KMS-11 (cell line): ENCODE results near the gene ATP6V1F.

ENCODE experiments used
- H2AFZ ChIP-seq: fragments of 200-600 bp; sonication (generic); 2 replicates; pipeline ENCODE4 v1.6.1; 2016; ENCODE audit warnings: antibody characterized with exemption, mixed run types, low read depth
- H3K27ac ChIP-seq: fragments of 200-600 bp; sonication (generic); 2 replicates; pipeline ENCODE4 v1.6.1; 2016; ENCODE audit warnings: mild to moderate bottlenecking, mixed run types
- H3K27me3 ChIP-seq: fragments of 200-600 bp; sonication (generic); 2 replicates; pipeline ENCODE4 v1.6.1; 2017; ENCODE audit warnings: mild to moderate bottlenecking, low read depth, mixed run types, moderate library complexity; ENCODE audit not compliant: insufficient read depth
- H3K36me3 ChIP-seq: fragments of 200-600 bp; sonication (generic); 2 replicates; pipeline ENCODE4 v1.6.1; 2017; ENCODE audit warnings: mild to moderate bottlenecking, mixed run types; ENCODE audit not compliant: insufficient read depth
- H3K4me1 ChIP-seq: fragments of 200-600 bp; sonication (generic); 2 replicates; pipeline ENCODE4 v1.6.1; 2016; ENCODE audit warnings: mild to moderate bottlenecking, low read depth, mixed run types; ENCODE audit not compliant: poor library complexity, severe bottlenecking
- H3K4me2 ChIP-seq: fragments of 200-600 bp; sonication (generic); 2 replicates; pipeline ENCODE4 v1.7.0; 2016; ENCODE audit warnings: mild to moderate bottlenecking, mixed run types
- H3K4me3 ChIP-seq: fragments of 200-600 bp; sonication (generic); IDR thresholded peaks from 2 replicates; pipeline ENCODE4 v1.6.1; 2017; ENCODE audit warnings: low read depth, low read length, mixed read lengths; ENCODE audit not compliant: insufficient read depth
- H3K79me2 ChIP-seq: fragments of 200-600 bp; sonication (generic); 2 replicates; pipeline ENCODE4 v1.6.1; 2016; ENCODE audit warnings: low read depth, mixed run types; ENCODE audit not compliant: insufficient read depth
- H3K9ac ChIP-seq: fragments of 200-600 bp; sonication (generic); 2 replicates; pipeline ENCODE4 v1.6.1; 2016; ENCODE audit warnings: mild to moderate bottlenecking, mixed run types
- H4K20me1 ChIP-seq: fragments of 200-600 bp; sonication (generic); 2 replicates; pipeline ENCODE4 v1.6.1; 2016; ENCODE audit warnings: mild to moderate bottlenecking, mixed run types; ENCODE audit not compliant: insufficient read depth
- TF ChIP-seq, protein P1 (sequence below): fragments of 200-600 bp; sonication (generic); conservative IDR thresholded peaks from 2 replicates; pipeline ENCODE4 v1.6.1; 2017; ENCODE audit warnings: low read depth, mild to moderate bottlenecking, antibody characterized with exemption, low read length, moderate library complexity, mixed read lengths

The ATP6V1F gene

DNA sequence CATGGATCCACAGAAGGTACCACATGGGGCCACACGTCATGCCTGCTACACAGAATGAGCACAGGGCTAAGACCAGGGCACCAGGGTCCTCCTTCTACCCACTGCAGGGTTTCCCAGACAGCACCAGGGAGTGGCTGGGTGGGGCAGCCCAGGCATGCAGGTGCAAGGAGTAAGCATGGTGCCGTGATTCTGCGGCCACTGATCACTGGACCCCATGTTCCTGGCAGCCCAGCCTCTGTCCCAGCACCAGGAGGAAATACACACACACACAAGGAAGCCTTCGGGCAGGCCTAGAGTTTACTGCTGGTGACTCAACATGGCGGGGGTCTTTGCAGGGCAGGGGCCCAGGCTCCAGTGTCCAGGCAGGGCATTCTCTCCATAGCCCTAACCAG lies 13.9 kb downstream of the ATP6V1F start:
- TF ChIP-seq, protein P1, sequence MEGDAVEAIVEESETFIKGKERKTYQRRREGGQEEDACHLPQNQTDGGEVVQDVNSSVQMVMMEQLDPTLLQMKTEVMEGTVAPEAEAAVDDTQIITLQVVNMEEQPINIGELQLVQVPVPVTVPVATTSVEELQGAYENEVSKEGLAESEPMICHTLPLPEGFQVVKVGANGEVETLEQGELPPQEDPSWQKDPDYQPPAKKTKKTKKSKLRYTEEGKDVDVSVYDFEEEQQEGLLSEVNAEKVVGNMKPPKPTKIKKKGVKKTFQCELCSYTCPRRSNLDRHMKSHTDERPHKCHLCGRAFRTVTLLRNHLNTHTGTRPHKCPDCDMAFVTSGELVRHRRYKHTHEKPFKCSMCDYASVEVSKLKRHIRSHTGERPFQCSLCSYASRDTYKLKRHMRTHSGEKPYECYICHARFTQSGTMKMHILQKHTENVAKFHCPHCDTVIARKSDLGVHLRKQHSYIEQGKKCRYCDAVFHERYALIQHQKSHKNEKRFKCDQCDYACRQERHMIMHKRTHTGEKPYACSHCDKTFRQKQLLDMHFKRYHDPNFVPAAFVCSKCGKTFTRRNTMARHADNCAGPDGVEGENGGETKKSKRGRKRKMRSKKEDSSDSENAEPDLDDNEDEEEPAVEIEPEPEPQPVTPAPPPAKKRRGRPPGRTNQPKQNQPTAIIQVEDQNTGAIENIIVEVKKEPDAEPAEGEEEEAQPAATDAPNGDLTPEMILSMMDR: no peak
- no peak overlapping the region for H3K9ac ChIP-seq
- H3K79me2 ChIP-seq: no peaks in the 10 kb centered on the region
- no peak overlapping the region for H2AFZ ChIP-seq
- H3K4me1 ChIP-seq: no peaks in the 10 kb centered on the region
- no peaks in the 10 kb centered on the region for H3K27me3 ChIP-seq
- no peaks in the 10 kb centered on the region for H4K20me1 ChIP-seq
- no peak overlapping the region for H3K4me2 ChIP-seq
- H3K4me3 ChIP-seq: no peak overlapping the region
- no peaks in the 10 kb centered on the region for H3K36me3 ChIP-seq
- no peak overlapping the region for H3K27ac ChIP-seq

- no peak overlapping the region for H3K4me2 ChIP-seq
- H3K79me2 ChIP-seq: no peaks in the 10 kb centered on the region
- H3K9ac ChIP-seq: no peak overlapping the region
- H3K36me3 ChIP-seq: no peaks in the 10 kb centered on the region
- no peak overlapping the region for H3K27ac ChIP-seq
- no peak overlapping the region for H2AFZ ChIP-seq
- no peak overlapping the region for H3K4me3 ChIP-seq
- TF ChIP-seq, protein P1: no peak
- no peaks in the 10 kb centered on the region for H3K27me3 ChIP-seq
- no peaks in the 10 kb centered on the region for H3K4me1 ChIP-seq
- no peaks in the 10 kb centered on the region for H4K20me1 ChIP-seq
Measured at GRCh38 chr7:128876978-128877755, 14.5 kb downstream of the ATP6V1F start.

DNA sequence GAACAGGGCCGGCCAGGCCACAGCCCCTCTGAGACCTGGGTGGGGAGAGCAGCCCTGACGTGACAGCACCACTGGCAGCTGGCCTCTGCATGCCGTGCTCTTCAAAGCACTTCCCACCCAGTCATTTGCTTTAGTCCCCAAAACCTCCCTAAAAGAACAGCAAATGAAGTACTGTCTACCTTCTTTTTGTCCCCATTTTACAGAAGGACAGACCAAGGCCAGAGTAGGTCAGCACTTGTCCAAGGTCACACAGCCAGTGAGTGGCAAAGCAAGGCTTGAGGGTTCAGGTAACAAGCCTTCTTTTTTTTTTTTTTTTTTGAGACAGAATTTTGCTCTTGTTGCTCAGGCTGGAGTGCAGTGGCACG lies 15.1 kb downstream of the ATP6V1F start:
- H3K4me1 ChIP-seq: no peaks in the 10 kb centered on the region
- no peak overlapping the region for H3K9ac ChIP-seq
- no peaks in the 10 kb centered on the region for H4K20me1 ChIP-seq
- no peak overlapping the region for H3K4me3 ChIP-seq
- H3K27me3 ChIP-seq: no peaks in the 10 kb centered on the region
- H2AFZ ChIP-seq: no peak overlapping the region
- no peaks in the 10 kb centered on the region for H3K79me2 ChIP-seq
- H3K36me3 ChIP-seq: no peaks in the 10 kb centered on the region
- TF ChIP-seq, protein P1: no peak
- H3K4me2 ChIP-seq: no peak overlapping the region
- no peak overlapping the region for H3K27ac ChIP-seq

DNA sequence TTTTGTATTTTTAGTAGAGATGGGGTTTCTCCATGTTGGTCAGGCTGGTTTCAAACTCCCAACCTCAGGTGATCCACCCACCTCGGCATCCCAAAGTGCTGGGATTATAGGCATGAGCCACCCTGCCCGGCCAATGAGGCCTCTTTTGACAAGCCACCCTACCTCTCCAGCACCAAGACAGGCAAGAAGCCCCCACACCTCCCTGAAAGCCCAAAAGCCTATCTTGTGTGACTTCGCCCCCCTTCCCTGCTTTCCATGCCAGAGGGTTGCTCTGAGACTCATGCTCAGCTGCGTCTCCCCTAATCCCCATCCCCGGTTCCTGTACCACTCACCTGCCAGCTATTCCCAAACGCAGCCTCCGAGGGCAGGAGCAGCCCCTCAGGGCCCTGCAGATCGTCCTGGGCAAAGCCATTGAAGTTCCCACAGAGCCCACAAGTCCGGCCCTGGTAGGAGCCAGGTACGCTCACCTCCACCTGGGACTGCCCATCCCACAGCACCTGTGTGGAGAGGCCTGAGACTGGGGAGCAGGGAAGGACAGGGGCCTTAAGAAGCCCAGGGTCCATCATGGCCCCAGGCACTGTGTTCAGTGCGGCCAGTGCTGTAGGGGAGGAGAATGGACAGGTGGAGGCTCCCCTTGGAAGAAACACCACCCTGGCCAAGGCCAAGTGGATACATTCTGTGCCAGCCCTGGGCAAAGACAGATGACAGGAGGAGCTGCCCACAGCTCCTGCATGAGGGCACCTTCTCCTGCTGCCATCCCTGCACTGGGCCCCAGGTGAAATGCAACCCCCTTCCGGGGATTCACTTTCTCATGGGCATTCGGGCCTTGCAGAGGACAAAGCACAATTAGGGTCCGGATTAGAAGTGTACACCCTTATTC lies 15.8 kb downstream of the ATP6V1F start:
- no peaks in the 10 kb centered on the region for H3K4me1 ChIP-seq
- TF ChIP-seq, protein P1: no peak
- H3K27me3 ChIP-seq: no peaks in the 10 kb centered on the region
- H3K36me3 ChIP-seq: no peaks in the 10 kb centered on the region
- no peak overlapping the region for H3K4me2 ChIP-seq
- H2AFZ ChIP-seq: no peak overlapping the region
- H4K20me1 ChIP-seq: no peaks in the 10 kb centered on the region
- no peak overlapping the region for H3K9ac ChIP-seq
- H3K27ac ChIP-seq: no peak overlapping the region
- H3K79me2 ChIP-seq: no peaks in the 10 kb centered on the region
- H3K4me3 ChIP-seq: no peak overlapping the region
